Mesenchymal stem cell (in vitro differentiated cells and primary cell): ENCODE data around the gene DDIT4L.
"Not testable (repeated sequence)": the region's sequence is repeated elsewhere in the genome, so short reads cannot be mapped to it uniquely, and the experiment has no call there.

Source experiments
- DNase-seq: peaks from one replicate; pipeline ENCODE4 v3.0.0-alpha.2; 2013
- H2AFZ ChIP-seq: one replicate; pipeline ENCODE4 v1.6.1; 2013; ENCODE audit warnings: low read depth, mild to moderate bottlenecking, control low read depth, inconsistent platforms, low read length, moderate library complexity
- H2AK5ac ChIP-seq: 2 replicates; pipeline ENCODE4 v1.6.1; 2013; ENCODE audit warnings: low read length, moderate library complexity, mild to moderate bottlenecking, inconsistent platforms; ENCODE audit not compliant: severe bottlenecking
- H2BK120ac ChIP-seq: one replicate; pipeline ENCODE4 v1.6.1; 2013; ENCODE audit warnings: low read depth, mild to moderate bottlenecking, inconsistent platforms, low read length, moderate library complexity
- H2BK12ac ChIP-seq, 2 experiments: one replicate each; pipeline ENCODE4 v1.6.1; 2013; ENCODE audit warnings: inconsistent platforms in 2 of 2, low read length in 2 of 2, mild to moderate bottlenecking in 2 of 2, moderate library complexity in 2 of 2, control low read depth in 1 of 2
- H2BK15ac ChIP-seq: one replicate; pipeline ENCODE4 v1.6.1; 2013; ENCODE audit warnings: mild to moderate bottlenecking, low read depth, inconsistent platforms; ENCODE audit not compliant: poor library complexity, severe bottlenecking
- H2BK5ac ChIP-seq: 2 replicates; pipeline ENCODE4 v1.6.1; 2013; ENCODE audit warnings: low read depth, mild to moderate bottlenecking, low read length, control low read depth, inconsistent platforms; ENCODE audit not compliant: poor library complexity, severe bottlenecking
- H3K14ac ChIP-seq, 2 experiments: one replicate each; pipeline ENCODE4 v1.6.1; 2013; ENCODE audit warnings: inconsistent platforms in 2 of 2, low read length in 2 of 2, control low read depth in 1 of 2, mild to moderate bottlenecking in 1 of 2, moderate library complexity in 1 of 2
- H3K18ac ChIP-seq, 2 experiments: one replicate each; pipeline ENCODE4 v1.6.1; 2013; ENCODE audit warnings: inconsistent platforms in 2 of 2, low read length in 2 of 2, control low read depth in 1 of 2, low read depth in 1 of 2, mild to moderate bottlenecking in 1 of 2
- H3K23ac ChIP-seq, 2 experiments: one replicate each; pipeline ENCODE4 v1.6.1; 2013; ENCODE audit warnings: inconsistent platforms in 2 of 2, low read length in 2 of 2, mild to moderate bottlenecking in 2 of 2, moderate library complexity in 2 of 2, control low read depth in 1 of 2
- H3K27ac ChIP-seq: 2 replicates; pipeline ENCODE4 v1.5.1; 2013; ENCODE audit warnings: mild to moderate bottlenecking, moderate library complexity, low read length, control low read depth, inconsistent platforms; ENCODE audit not compliant: poor library complexity, severe bottlenecking
- H3K27me3 ChIP-seq, 2 experiments: 2 replicates each; pipeline versions ENCODE4 v1.6.1 to v1.7.0; 2013; ENCODE audit warnings: low read length in 2 of 2, mild to moderate bottlenecking in 2 of 2, moderate library complexity in 2 of 2, control low read depth in 1 of 2, inconsistent platforms in 1 of 2; ENCODE audit not compliant: control insufficient read depth in 1 of 2, insufficient read depth in 1 of 2
- H3K36me3 ChIP-seq, 2 experiments: 2 replicates each; pipeline versions ENCODE4 v1.6.1 to v1.7.0; 2013; ENCODE audit warnings: low read length in 2 of 2, control low read depth in 1 of 2, inconsistent platforms in 1 of 2, low read depth in 1 of 2, mild to moderate bottlenecking in 1 of 2; ENCODE audit not compliant: insufficient read depth in 2 of 2, control insufficient read depth in 1 of 2
- H3K4ac ChIP-seq, 2 experiments: one replicate each; pipeline ENCODE4 v1.6.1; 2013; ENCODE audit warnings: inconsistent platforms in 2 of 2, low read length in 2 of 2, mild to moderate bottlenecking in 2 of 2, moderate library complexity in 2 of 2, control low read depth in 1 of 2, low read depth in 1 of 2
- H3K4me1 ChIP-seq: 2 replicates; pipeline ENCODE4 v1.6.1; 2013; ENCODE audit warnings: low read depth, low read length, control low read depth; ENCODE audit not compliant: control insufficient read depth, insufficient read depth
- H3K4me2 ChIP-seq: 2 replicates; pipeline ENCODE4 v1.6.1; 2013; ENCODE audit warnings: low read length, mild to moderate bottlenecking, inconsistent platforms; ENCODE audit not compliant: poor library complexity, severe bottlenecking
- H3K4me3 ChIP-seq, 2 experiments: 2 replicates each; pipeline versions ENCODE4 v1.5.1 to v1.7.0; 2013; ENCODE audit warnings: low read length in 2 of 2, mild to moderate bottlenecking in 2 of 2, control low read depth in 1 of 2, low read depth in 1 of 2; ENCODE audit not compliant: insufficient read depth in 1 of 2
- H3K79me1 ChIP-seq: replicated peaks from 2 replicates; pipeline ENCODE4 v1.6.1; 2013; ENCODE audit warnings: mild to moderate bottlenecking, control low read depth, low read length, inconsistent platforms; ENCODE audit not compliant: poor library complexity, severe bottlenecking
- H3K9ac ChIP-seq: 2 replicates; pipeline ENCODE4 v1.7.0; 2013; ENCODE audit warnings: mild to moderate bottlenecking, low read length, moderate library complexity
- H3K9me3 ChIP-seq: 2 replicates; pipeline ENCODE4 v1.7.0; 2013; ENCODE audit warnings: mild to moderate bottlenecking, low read length; ENCODE audit not compliant: control insufficient read depth
- H4K8ac ChIP-seq: one replicate; pipeline ENCODE4 v1.6.1; 2013; ENCODE audit warnings: inconsistent platforms, mild to moderate bottlenecking, low read length, moderate library complexity
- H4K91ac ChIP-seq: one replicate; pipeline ENCODE4 v1.6.1; 2013; ENCODE audit warnings: mild to moderate bottlenecking, low read length, inconsistent platforms
- WGBS: methylation state at CpG from one replicate; pipeline ENCODE4 v1.1.7; 2013; ENCODE audit warnings: mixed read lengths; 5-methylcytosine and 5-hydroxymethylcytosine counted together

DDIT4L gene

DNA sequence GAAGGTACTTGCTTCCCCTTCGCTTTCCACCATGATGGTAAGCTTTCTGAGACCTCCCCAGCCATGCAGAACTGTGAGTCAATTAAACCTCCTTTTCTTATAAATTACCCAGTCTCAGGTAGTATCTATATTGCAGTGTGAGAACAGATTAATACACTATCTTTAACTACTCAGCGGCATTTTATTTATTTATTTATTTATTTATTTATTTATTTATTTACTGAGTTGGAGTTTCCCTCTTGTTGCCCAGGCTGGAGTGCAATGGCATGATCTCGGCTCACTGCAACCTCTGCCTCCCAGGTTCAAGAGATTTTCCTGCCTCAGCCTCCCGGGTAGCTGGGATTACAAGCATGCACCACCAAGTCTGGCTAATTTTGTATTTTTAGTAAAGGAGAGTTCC lies 52.9 kb downstream of the DDIT4L start:
- H2BK15ac ChIP-seq, H3K14ac ChIP-seq, H3K79me1 ChIP-seq, H3K36me3 ChIP-seq, H4K91ac ChIP-seq, H3K4ac ChIP-seq, H4K8ac ChIP-seq, H3K18ac ChIP-seq, H2AFZ ChIP-seq, H3K9ac ChIP-seq, DNase-seq, H2BK5ac ChIP-seq, H3K4me1 ChIP-seq, H3K27me3 ChIP-seq, H2BK12ac ChIP-seq, H2AK5ac ChIP-seq, H3K23ac ChIP-seq, H3K4me2 ChIP-seq, H2BK120ac ChIP-seq, H3K27ac ChIP-seq, H3K4me3 ChIP-seq: not testable (repeated sequence)
- peaks cover 20% of the 10 kb centered on the region for H3K9me3 ChIP-seq
- WGBS, result 96% methylated on average over 2 of the region's 4 CpGs
